ENCODE measurements around the gene ZNF264.
"Not testable (repeated sequence)": the region's sequence is repeated elsewhere in the genome, so short reads cannot be mapped to it uniquely, and the experiment has no call there.

The ZNF264 gene

GRCh38 chr19:57191141-57192076, at the start of gene ZNF264:
Gene ZNF264, plus strand, starts transcription at chr19:57191500. Its CDS starts 414 bp downstream, at chr19:57191914.
- DNase-seq (ENCODE audit: low read depth), result peak; percentile 62

- DNase-seq (ENCODE audit: low read depth), result no peak
Measured at GRCh38 chr19:57141699-57142098, 49.6 kb upstream of the ZNF264 start.

- no peak for DNase-seq (ENCODE audit: low read depth)
Measured at GRCh38 chr19:57152921-57153320, 38.4 kb upstream of the ZNF264 start.

- DNase-seq (ENCODE audit: low read depth), result no peak
Measured at GRCh38 chr19:57161985-57162539, 29.2 kb upstream of the ZNF264 start.

GRCh38 chr19:57165846-57166245, 25.5 kb upstream of the ZNF264 start:
- no peak for DNase-seq (ENCODE audit: low read depth)

- DNase-seq (ENCODE audit: low read depth), result no peak
Measured at GRCh38 chr19:57167385-57167784, 23.9 kb upstream of the ZNF264 start, which contains the start of gene DUXA. Gene DUXA, minus strand, starts transcription at chr19:57167485. Its CDS starts 42 bp downstream, at chr19:57167443.

- no peak for DNase-seq (ENCODE audit: low read depth)
Measured at GRCh38 chr19:57171551-57172081, 19.7 kb upstream of the ZNF264 start.

- no peak for DNase-seq (ENCODE audit: low read depth)
Measured at GRCh38 chr19:57190301-57190700, 999 bp upstream of the ZNF264 start.

GRCh38 chr19:57192077-57192420, 749 bp downstream of the ZNF264 start:
- DNase-seq (ENCODE audit: low read depth), result no peak

GRCh38 chr19:57192993-57193392, 1.7 kb downstream of the ZNF264 start:
- no peak for DNase-seq (ENCODE audit: low read depth)

- DNase-seq (ENCODE audit: low read depth), result not testable (repeated sequence)
Measured at GRCh38 chr19:57197874-57198273, 6.6 kb downstream of the ZNF264 start.

GRCh38 chr19:57202160-57202559, 10.9 kb downstream of the ZNF264 start:
- no peak for DNase-seq (ENCODE audit: low read depth)

GRCh38 chr19:57210381-57210780, 19.1 kb downstream of the ZNF264 start:
- DNase-seq (ENCODE audit: low read depth), result no peak

GRCh38 chr19:57212109-57212508, 20.8 kb downstream of the ZNF264 start:
- DNase-seq (ENCODE audit: low read depth), result no peak

GRCh38 chr19:57227502-57227901, 36.2 kb downstream of the ZNF264 start:
- DNase-seq (ENCODE audit: low read depth), result no peak

GRCh38 chr19:57231686-57232085, 40.4 kb downstream of the ZNF264 start:
- DNase-seq (ENCODE audit: low read depth), result no peak

GRCh38 chr19:57233207-57233606, 41.9 kb downstream of the ZNF264 start:
- DNase-seq (ENCODE audit: low read depth), result no peak

- DNase-seq (ENCODE audit: low read depth), result no peak
Measured at GRCh38 chr19:57239982-57240310, 48.6 kb downstream of the ZNF264 start.

- peak; percentile 87 for DNase-seq (ENCODE audit: low read depth)
Measured at GRCh38 chr19:57240311-57241090, 49.2 kb downstream of the ZNF264 start, which contains the start of gene ZNF805. Gene ZNF805, plus strand, starts transcription at chr19:57240632. Its CDS starts 260 bp downstream, at chr19:57240892.

- peak; percentile 0 for DNase-seq (ENCODE audit: low read depth)
Measured at GRCh38 chr19:57241176-57241575, 49.9 kb downstream of the ZNF264 start.

GRCh38 chr19:57242821-57243220, 51.5 kb downstream of the ZNF264 start:
- DNase-seq (ENCODE audit: low read depth), result no peak

GRCh38 chr19:57244513-57244912, 53.2 kb downstream of the ZNF264 start:
- no peak for DNase-seq (ENCODE audit: low read depth)
